ENCODE measurements around the gene TGM1.

TGM1 gene

DNA sequence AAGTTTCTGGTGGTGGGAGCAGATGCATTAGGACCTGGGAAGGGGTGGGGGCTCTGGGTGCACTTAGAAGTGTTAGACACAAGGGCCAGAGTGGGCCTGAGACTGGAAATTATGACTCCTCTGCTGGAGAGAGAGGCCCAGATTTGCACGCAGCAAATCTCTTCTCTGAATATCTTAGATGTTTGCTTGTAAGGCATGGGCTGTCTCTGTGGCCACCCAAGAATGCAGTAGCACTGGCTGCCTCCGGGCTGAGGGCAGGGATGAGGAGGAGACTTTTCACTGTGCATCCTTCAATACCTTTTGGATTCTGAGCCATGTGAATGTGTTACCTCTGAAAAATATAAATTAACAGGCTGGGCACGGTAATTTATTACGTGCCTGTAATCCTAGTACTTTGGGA lies 22.4 kb upstream of the TGM1 start:
- no peaks in the 10 kb centered on the region for H3K4me1 Mint-ChIP-seq
- H3K9me3 Mint-ChIP-seq = no peaks in the 10 kb centered on the region
- H3K36me3 Mint-ChIP-seq (ENCODE audit: low read depth) = peaks cover 1% of the 10 kb centered on the region
- no peak overlapping the region for H3K27ac Mint-ChIP-seq
- TF ChIP-seq, protein P1, sequence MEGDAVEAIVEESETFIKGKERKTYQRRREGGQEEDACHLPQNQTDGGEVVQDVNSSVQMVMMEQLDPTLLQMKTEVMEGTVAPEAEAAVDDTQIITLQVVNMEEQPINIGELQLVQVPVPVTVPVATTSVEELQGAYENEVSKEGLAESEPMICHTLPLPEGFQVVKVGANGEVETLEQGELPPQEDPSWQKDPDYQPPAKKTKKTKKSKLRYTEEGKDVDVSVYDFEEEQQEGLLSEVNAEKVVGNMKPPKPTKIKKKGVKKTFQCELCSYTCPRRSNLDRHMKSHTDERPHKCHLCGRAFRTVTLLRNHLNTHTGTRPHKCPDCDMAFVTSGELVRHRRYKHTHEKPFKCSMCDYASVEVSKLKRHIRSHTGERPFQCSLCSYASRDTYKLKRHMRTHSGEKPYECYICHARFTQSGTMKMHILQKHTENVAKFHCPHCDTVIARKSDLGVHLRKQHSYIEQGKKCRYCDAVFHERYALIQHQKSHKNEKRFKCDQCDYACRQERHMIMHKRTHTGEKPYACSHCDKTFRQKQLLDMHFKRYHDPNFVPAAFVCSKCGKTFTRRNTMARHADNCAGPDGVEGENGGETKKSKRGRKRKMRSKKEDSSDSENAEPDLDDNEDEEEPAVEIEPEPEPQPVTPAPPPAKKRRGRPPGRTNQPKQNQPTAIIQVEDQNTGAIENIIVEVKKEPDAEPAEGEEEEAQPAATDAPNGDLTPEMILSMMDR (IDR thresholded peaks at IDR 0.05; ENCODE audit: unreplicated experiment in 3 of 3) = no peak
- H3K27me3 Mint-ChIP-seq (ENCODE audit: low read depth) = no peaks in the 10 kb centered on the region
- H3K4me3 Mint-ChIP-seq = no peak overlapping the region

DNA sequence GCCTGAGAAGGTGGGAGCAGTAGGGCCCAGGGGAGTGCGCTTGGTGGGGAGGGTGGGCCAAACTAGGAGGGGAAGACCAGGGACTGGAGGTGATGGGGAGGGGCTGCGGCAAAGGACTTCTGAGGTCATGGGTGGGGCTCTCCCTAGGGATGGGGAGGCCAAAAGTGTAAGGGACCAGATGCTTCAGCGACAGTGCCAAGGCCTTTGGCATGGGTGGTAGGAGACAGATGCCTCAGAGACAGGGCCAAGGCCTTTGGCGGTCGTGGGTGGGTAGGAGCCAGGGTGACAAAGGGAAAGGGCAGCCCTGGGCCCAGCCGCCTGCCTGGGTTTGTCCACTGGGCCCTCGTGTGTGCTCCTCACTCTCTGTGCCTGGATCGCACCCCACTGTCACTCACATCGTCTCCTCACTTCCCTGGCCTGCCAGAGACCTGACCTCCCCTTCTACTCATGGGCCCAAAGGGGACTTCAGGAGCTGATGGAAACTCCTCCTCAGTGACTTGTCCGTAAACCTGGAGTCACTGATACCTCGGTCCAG lies 21.6 kb upstream of the TGM1 start:
- no peaks in the 10 kb centered on the region for H3K4me1 Mint-ChIP-seq
- H3K36me3 Mint-ChIP-seq (ENCODE audit: low read depth) = no peaks in the 10 kb centered on the region
- H3K27ac Mint-ChIP-seq = no peak overlapping the region
- no peak overlapping the region for H3K4me3 Mint-ChIP-seq
- no peaks in the 10 kb centered on the region for H3K9me3 Mint-ChIP-seq
- TF ChIP-seq, protein P1 (IDR thresholded peaks at IDR 0.05; ENCODE audit: unreplicated experiment in 3 of 3) = no peak
- no peaks in the 10 kb centered on the region for H3K27me3 Mint-ChIP-seq (ENCODE audit: low read depth)

DNA sequence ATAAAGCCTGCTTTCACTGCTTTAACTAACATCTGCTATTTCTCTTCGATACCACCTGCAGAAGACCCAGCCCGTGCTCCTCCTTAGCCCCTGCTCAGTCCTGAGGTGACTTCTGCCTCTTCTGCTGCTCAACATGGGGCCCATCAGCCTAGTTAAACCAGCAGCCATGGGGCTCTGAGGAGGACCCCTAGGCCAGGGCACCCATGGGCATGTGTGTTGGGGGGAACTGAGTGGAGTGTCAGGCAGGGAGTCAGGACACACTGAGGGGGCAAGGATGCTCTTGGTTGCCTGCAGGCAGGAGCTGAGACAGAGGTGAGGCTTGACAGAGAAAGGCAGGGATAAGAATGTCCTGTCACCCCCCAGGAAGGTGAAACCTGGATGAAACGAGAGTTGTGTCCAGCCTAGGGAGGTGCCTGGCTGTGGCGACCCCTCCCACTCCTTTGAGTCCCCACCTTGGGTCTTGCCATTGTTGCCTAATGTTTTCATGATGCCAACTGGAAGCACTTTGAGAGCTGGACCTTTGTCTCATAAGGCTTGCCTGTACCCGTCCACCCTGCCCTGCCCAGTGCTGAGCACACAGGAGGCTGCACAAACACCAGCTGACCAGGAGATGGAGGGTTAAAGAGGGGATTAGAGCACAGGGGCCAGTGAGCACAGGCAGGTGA lies 21.0 kb upstream of the TGM1 start:
- H3K27ac Mint-ChIP-seq = no peak overlapping the region

DNA sequence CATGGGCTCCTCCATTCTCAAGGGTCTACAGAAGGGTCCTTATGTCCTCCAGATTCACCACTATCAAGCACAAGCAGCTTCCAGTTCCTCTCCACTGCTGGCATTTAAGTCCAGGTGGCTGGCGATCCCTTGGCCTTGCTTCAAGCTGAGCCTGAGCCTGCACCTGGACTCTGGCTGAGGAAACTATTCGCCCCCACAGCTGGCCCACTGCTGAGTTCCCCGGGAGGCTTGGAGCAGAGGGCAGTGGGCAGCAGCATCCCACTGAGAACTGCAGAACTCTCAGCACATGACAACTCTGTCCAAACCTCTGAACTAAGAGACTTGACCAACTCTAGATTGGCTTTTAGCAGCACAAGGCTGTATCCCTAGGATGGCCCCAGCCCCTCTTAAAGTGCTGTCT lies 19.8 kb upstream of the TGM1 start:
- H3K9me3 Mint-ChIP-seq = no peaks in the 10 kb centered on the region
- H3K4me1 Mint-ChIP-seq = no peaks in the 10 kb centered on the region
- H3K36me3 Mint-ChIP-seq (ENCODE audit: low read depth) = no peaks in the 10 kb centered on the region
- H3K27ac Mint-ChIP-seq = peak overlapping the region in 1 of 3 experiments; percentile 50
- no peak overlapping the region for H3K4me3 Mint-ChIP-seq
- TF ChIP-seq, protein P1 (IDR thresholded peaks at IDR 0.05; ENCODE audit: unreplicated experiment in 3 of 3) = no peak
- H3K27me3 Mint-ChIP-seq (ENCODE audit: low read depth) = no peaks in the 10 kb centered on the region

More for the DNA sequence above, 21.0 kb upstream of the TGM1 start:
- Mint-ChIP-seq H3K4me1 (no peaks in the 10 kb centered on the region), H3K36me3 (ENCODE audit: low read depth) (no peaks in the 10 kb centered on the region), H3K4me3 (no peak overlapping the region), H3K9me3 (no peaks in the 10 kb centered on the region), H3K27me3 (ENCODE audit: low read depth) (no peaks in the 10 kb centered on the region)
- TF ChIP-seq, protein P1 (IDR thresholded peaks at IDR 0.05; ENCODE audit: unreplicated experiment in 3 of 3) = no peak

DNA sequence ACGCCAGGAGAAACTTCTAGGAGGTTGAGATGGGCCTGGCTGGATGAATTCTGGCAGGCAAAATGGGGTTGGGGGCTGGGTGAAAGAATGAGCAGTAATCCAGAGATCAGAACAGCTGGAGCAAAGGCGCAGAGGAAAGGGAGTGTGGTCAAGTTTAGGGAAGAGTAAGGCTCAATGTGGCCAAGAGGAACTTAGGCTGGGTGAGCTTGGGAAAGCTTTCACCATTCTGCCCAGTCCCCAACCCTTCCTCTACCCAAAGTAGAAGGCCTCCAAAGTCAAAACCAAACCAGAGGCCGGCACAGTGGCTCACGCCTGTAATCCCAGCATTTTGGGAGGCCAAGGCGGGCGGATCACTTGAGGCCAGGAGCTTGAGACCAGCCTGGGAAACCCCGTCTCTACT lies 18.7 kb upstream of the TGM1 start:
- TF ChIP-seq, protein P1 (IDR thresholded peaks at IDR 0.05; ENCODE audit: unreplicated experiment in 3 of 3) = no peak
- Mint-ChIP-seq H3K9me3 (no peaks in the 10 kb centered on the region), H3K4me3 (no peak overlapping the region)

More for the DNA sequence above, 18.7 kb upstream of the TGM1 start:
- Mint-ChIP-seq H3K36me3 (ENCODE audit: low read depth) (no peaks in the 10 kb centered on the region), H3K27me3 (ENCODE audit: low read depth) (no peaks in the 10 kb centered on the region), H3K27ac (no peak overlapping the region), H3K4me1 (no peaks in the 10 kb centered on the region)
